Measurements from ENCODE around the gene TMEM47. TPM values are rescaled to one million over a fixed set of nuclear protein-coding genes. Genes with fewer than 3 reads are reported as not detected.
A peak's percentile ranks its signal among the peaks of the same experiment; 100 is the strongest.

Gene TMEM47
- polyA plus RNA-seq, 4 donors = 0.22 to 7.7 (median 2.2) TPM

GRCh38 chrX:34578237-34578636 lies 78.8 kb downstream of the TMEM47 start:
- H3K36me3 ChIP-seq (ENCODE audit: control insufficient read depth in 3 of 3, insufficient read depth in 2 of 3, low read depth in 1 of 3, low read length in 3 of 3) = no peaks in the 10 kb centered on the region
- no peak overlapping the region for H3K4me3 ChIP-seq (ENCODE audit: low read depth in 1 of 3, low read length in 3 of 3)
- DNase-seq = peak; percentile 0 to 16
- no peak overlapping the region for H3K27ac ChIP-seq (ENCODE audit: low read depth in 1 of 3, low read length in 2 of 3)
- H3K9me3 ChIP-seq (ENCODE audit: control insufficient read depth in 2 of 2, insufficient read depth in 1 of 2, low read depth in 1 of 2, low read length in 1 of 2) = no peaks in the 10 kb centered on the region
- 3 to 6% (median 5%) methylated on average over 2 of the region's 2 CpGs for WGBS, 3 donors
- H3K4me1 ChIP-seq (ENCODE audit: control insufficient read depth in 3 of 3, insufficient read depth in 2 of 3, low read depth in 1 of 3, low read length in 2 of 3) = no peaks in the 10 kb centered on the region
- no peaks in the 10 kb centered on the region for H3K27me3 ChIP-seq (ENCODE audit: control insufficient read depth in 3 of 3, insufficient read depth in 3 of 3, low read length in 3 of 3)
- peak; percentile 82 for FAIRE-seq
